GM21786 (cell line): ENCODE measurements around the gene ZFHX3.

Experiments
- ATAC-seq: cut with Tn5 transposase; IDR thresholded peaks from one replicate; pipeline ENCODE4 v1.9.1; 2021; ENCODE audit not compliant: unreplicated experiment

ZFHX3 gene

GRCh38 chr16:72911971-72912370, 136.0 kb downstream of the ZFHX3 start:
- ATAC-seq = no peak

- ATAC-seq = no peak
Observed at GRCh38 chr16:72910875-72911274, 137.1 kb downstream of the ZFHX3 start.

- ATAC-seq = no peak
Observed at GRCh38 chr16:72910381-72910780, 137.5 kb downstream of the ZFHX3 start.

- no peak for ATAC-seq
Observed at GRCh38 chr16:72909196-72909595, 138.7 kb downstream of the ZFHX3 start.

GRCh38 chr16:72908362-72909167, 139.4 kb downstream of the ZFHX3 start:
- no peak for ATAC-seq

GRCh38 chr16:72905581-72905980, 142.3 kb downstream of the ZFHX3 start:
- no peak for ATAC-seq

- no peak for ATAC-seq
Observed at GRCh38 chr16:72903176-72903575, 144.8 kb downstream of the ZFHX3 start.

- no peak for ATAC-seq
Observed at GRCh38 chr16:72902206-72902605, 145.7 kb downstream of the ZFHX3 start.

- ATAC-seq = no peak
Observed at GRCh38 chr16:72901000-72901627, 146.8 kb downstream of the ZFHX3 start.

- no peak for ATAC-seq
Observed at GRCh38 chr16:72898216-72898825, 149.6 kb downstream of the ZFHX3 start.

- no peak for ATAC-seq
Observed at GRCh38 chr16:72897707-72898106, 150.2 kb downstream of the ZFHX3 start.

- ATAC-seq = no peak
Observed at GRCh38 chr16:72896485-72897118, 151.3 kb downstream of the ZFHX3 start.

- no peak for ATAC-seq
Observed at GRCh38 chr16:72895951-72896350, 152.0 kb downstream of the ZFHX3 start.

GRCh38 chr16:72894293-72895151, 153.4 kb downstream of the ZFHX3 start:
- no peak for ATAC-seq

- ATAC-seq = no peak
Observed at GRCh38 chr16:72891291-72892227, 156.4 kb downstream of the ZFHX3 start.

GRCh38 chr16:72890587-72890986, 157.3 kb downstream of the ZFHX3 start:
- ATAC-seq = no peak

GRCh38 chr16:72889616-72890582, 158.0 kb downstream of the ZFHX3 start:
- no peak for ATAC-seq

- ATAC-seq = no peak
Observed at GRCh38 chr16:72887537-72887936, 160.4 kb downstream of the ZFHX3 start.
